Measurements from ENCODE around the gene CNOT11.
"Not testable (repeated sequence)": the region's sequence is repeated elsewhere in the genome, so short reads cannot be mapped to it uniquely, and the experiment has no call there.

The CNOT11 gene

DNA sequence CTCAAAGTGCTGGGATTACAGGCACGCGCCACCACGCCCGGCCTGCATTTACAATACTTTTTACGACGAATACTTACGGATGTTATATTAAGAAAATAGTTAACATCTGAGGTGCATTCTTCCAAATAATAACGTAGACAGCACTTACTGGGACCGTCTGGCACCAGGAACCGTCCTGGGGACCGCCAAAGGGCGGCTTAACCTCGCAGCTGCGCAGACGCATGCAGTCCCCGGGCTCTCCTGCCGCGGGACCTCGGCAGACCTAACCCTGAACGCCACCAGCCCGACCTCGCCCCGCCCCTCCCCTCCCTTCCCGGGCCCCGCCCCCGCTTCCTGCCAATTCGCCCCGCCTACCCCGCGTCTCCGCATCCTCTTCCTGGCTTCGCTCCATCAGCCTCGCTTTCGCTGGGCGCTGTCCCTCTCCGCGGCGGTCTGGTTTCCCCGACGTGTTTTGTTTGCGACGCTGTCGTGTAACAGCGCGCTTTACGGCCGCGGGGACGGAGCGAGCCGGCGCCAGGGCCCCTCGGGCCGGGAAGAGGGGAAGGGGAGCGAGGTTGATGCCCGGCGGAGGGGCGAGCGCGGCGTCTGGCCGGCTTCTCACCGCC is at the start of gene CNOT11:
TSS of gene CNOT11 (plus strand) at position 479 of the 605 bp plus-strand sequence. CDS start at position 558, 79 bp downstream.
- peak within 1 kb of the TSS; percentile 95 for H3K4me3 ChIP-seq (ENCODE audit: low read depth, low read length)
- TF ChIP-seq, protein P1, sequence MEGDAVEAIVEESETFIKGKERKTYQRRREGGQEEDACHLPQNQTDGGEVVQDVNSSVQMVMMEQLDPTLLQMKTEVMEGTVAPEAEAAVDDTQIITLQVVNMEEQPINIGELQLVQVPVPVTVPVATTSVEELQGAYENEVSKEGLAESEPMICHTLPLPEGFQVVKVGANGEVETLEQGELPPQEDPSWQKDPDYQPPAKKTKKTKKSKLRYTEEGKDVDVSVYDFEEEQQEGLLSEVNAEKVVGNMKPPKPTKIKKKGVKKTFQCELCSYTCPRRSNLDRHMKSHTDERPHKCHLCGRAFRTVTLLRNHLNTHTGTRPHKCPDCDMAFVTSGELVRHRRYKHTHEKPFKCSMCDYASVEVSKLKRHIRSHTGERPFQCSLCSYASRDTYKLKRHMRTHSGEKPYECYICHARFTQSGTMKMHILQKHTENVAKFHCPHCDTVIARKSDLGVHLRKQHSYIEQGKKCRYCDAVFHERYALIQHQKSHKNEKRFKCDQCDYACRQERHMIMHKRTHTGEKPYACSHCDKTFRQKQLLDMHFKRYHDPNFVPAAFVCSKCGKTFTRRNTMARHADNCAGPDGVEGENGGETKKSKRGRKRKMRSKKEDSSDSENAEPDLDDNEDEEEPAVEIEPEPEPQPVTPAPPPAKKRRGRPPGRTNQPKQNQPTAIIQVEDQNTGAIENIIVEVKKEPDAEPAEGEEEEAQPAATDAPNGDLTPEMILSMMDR (IDR thresholded peaks at IDR 0.05; ENCODE audit: low read depth, low read length): no peak

DNA sequence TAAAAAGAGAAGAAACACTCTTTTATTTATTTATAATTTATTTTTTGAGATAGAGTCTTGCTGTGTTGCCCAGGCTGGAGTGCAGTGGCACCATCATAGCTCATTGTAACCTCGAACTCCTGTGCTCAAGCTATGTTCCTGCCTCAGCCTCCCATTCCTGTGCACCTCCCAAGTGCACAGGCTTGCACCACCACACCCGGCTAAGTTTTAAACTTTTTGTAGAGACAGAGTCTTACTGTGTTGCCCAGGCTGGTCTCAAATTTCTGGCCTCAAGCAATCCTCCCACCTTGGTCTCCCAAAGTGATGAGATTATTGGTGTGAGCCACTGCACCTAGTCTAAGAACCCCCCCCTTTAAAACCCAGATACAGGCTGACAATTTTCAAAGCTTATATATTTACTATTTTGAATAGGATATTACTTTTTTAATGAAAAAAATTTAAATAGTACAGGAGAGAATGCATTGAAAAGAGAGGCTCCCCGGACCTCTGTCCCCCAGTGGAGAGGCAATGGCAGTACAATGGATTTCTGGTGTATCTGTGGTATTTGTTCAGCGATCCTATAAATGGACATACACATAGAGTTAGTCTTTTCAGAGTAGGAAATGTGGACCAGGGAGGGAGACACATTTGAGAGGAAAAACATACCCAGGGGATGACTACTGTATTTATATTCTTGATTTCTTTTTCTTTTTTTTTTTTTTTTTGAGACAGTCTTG is 48.1 kb upstream of the CNOT11 start:
- no peak overlapping the region for H3K4me3 ChIP-seq (ENCODE audit: low read depth, low read length)
- TF ChIP-seq, protein P1 (IDR thresholded peaks at IDR 0.05; ENCODE audit: low read depth, low read length): peak; percentile 6; the same call in 1 of the 2 replicates

DNA sequence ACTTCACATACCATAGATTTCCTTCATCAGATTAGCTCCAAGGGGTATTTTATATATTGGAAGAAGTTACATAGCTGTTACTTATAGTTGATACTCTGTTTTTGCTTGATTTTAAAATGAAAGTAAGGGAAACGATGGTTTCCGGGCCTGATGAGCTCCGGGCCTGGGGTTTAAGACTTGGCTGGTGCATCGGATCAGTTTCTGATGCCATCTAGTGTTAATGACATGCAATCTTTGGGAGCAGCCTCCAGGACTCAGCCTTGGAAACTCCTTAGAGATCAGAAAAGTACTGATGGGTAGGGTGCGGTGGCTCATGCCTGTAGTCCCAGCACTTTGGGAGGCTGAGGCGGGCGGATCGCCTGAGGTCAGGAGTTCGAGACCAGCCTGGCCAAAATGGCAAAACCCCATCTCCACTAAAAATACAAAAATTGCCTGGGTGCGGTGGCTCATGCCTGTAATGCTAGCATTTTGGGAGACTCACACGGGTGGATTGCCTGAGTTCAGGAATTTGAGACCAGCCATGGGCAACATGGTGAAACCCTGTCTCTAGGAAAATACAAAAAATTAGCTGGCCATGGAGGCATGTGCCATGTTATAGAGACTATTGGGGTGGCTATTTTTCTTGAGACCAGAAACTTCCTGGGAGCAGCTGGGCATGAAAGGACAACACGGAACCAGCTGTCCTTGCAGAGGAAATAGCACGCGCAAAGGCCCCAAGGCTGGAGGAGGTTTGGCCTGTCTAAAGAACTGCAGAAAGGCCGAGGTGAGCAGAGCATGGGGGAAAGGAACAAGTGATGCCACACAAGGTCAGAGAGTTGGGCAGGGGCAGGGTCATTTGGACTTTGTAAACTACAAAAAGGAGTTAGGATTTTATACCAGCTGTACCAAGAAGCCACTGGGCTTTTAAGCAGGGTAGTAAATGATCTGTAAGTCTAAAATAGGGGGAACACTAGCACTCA is 46.9 kb upstream of the CNOT11 start:
- TF ChIP-seq, protein P1 (IDR thresholded peaks at IDR 0.05; ENCODE audit: low read depth, low read length): peak; percentile 61

DNA sequence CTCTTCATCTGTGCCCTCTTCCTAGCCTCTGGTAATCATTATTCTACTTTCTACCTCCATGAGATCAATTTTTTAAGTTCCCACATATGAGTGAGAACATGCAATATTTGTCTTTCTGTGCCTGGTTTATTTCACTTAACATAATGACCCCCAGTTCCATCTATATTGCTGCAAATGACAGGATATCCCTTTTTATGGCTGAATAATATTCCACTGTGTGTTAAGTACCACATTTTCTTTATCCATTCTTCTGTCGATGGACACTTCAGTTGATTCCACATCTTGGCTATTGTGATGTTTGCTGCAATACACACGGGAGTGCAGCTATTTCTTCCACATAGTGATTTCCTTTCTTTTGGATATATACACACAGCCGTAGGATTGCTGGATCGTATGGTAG is 43.9 kb upstream of the CNOT11 start:
- H3K4me3 ChIP-seq (ENCODE audit: low read depth, low read length): no peak overlapping the region
- TF ChIP-seq, protein P1 (IDR thresholded peaks at IDR 0.05; ENCODE audit: low read depth, low read length): no peak

More for the DNA sequence above, 46.9 kb upstream of the CNOT11 start:
- peak overlapping the region; percentile 35 for H3K4me3 ChIP-seq (ENCODE audit: low read depth, low read length)

DNA sequence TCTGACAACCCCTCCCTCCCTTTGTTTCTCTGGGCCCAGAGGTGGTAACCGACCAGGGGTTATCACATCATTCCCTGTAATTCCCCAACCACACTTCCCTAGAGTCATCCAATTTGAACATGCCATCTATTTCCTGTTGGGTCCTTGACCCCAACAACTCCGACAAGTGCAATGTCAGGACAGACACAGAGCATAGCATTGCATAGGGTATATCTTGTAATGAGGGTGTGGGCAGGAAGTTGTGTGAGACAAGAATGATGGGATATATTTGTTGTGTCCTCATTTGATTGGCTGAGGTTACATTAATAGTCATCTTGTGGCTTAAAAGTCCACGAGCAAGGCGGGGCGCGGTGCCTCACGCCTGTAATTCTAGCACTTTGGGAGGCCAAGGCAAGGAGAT is 33.4 kb upstream of the CNOT11 start:
- TF ChIP-seq, protein P1 (IDR thresholded peaks at IDR 0.05; ENCODE audit: low read depth, low read length): no peak

DNA sequence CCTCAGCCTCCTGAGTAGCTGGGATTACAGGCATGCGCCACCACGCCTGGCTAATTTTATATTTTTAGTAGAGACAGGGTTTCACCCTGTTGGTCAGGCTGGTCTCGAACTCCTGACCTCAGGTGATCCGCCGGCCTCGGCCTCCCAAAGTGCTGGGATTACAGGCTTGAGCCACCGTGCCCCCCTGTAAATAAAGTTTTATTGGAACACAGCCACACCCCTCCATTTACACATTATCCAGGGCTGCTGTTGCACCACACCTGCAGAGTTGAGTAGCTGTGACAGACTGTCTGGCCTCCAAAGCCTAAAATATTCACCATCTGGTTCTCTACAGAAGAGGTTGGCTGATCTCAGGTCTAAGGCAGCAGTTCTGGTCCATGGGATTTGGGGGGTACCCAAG is 32.6 kb upstream of the CNOT11 start:
- H3K4me3 ChIP-seq (ENCODE audit: low read depth, low read length): not testable (repeated sequence)

More for the DNA sequence above, 33.4 kb upstream of the CNOT11 start:
- no peak overlapping the region for H3K4me3 ChIP-seq (ENCODE audit: low read depth, low read length)

DNA sequence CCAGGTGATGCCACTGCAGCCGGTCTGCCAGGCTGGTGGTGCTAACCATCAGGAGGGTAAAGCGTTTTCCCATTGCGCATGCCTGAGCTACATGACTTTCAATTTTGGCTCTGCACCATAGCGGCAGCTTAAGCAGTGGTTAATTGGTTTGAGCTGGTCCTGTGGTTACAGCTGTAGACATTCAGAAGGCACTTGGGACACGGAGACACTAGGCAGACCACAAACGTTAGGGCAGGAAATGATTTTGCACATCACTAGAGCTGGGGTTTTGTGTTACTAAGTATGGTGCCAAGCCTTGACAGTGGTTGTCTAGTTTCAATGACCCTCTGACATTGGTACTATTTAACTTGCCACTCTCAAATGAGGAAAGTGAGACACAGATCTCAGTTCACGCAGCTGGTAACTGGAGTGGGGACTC is 28.9 kb upstream of the CNOT11 start:
- no peak overlapping the region for H3K4me3 ChIP-seq (ENCODE audit: low read depth, low read length)
- TF ChIP-seq, protein P1 (IDR thresholded peaks at IDR 0.05; ENCODE audit: low read depth, low read length): no peak
